Measurements from ENCODE around the gene CAMK4.
"Not testable (repeated sequence)": the region's sequence is repeated elsewhere in the genome, so short reads cannot be mapped to it uniquely, and the experiment has no call there.

DNA sequence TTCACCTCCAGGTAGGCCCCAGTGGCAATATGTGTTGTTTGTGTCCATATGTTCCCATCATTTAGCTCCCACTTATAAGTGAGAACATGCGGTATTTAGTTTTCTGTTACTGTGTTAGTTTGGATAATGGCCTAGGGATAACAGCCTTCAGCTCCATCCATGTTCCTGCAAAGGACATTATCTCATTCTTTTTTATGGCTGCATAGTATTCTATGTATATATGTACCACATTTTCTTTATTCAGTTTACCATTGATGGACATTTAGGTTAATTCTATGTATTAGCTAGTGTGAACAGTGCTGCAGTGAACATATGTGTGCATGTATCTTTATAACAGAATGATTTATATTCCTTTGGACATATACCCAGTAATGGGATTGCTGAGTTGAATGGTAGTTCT is 134.5 kb downstream of the CAMK4 start:
- TF ChIP-seq CTCF, EP300 (IDR thresholded peaks at IDR 0.05): not testable (repeated sequence)
